ENCODE data around the gene LECT2.

Gene LECT2

DNA sequence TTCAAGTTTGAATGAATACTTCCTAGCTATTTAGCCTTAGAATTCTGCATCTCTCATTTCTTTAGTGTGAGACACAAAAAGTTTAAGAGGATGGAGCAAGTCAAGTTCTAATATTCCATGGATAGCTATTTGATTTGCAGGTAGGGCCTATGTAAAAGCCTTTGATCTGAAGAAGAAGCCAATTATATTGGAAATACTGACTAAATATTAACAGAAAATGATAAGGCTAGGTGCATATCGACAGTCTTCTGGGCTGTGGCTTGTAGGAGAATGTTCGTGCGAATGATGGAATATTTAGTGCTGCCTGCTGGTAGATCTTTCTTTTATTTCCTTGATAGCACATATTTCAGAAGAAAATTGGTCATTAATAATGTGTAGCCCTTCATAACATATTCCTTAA, at the start of gene LECT2:
Gene LECT2 (minus strand): TSS at position 85 of the 400 bp plus-strand sequence. CDS start 150 bp downstream, outside the sequence.
- no peak for DNase-seq

DNA sequence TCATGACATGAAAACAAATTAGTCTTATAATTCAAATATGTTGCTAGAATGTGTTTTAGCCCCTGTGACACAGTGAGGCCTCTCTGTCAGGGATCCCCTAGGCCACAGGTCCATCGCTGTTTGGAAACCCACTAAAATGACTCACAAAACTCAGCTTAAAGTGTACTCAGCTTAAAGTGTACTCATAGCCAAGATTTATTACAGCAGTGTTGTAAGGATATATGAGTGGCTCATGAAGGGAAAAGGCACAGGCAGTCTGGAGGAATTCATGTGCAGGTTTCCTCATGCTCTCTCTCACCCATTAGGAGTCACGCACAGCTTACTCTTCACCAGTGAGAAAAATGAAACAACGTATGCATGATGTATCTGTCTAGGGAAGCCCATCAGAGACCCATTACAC, 49.7 kb upstream of the LECT2 start:
- DNase-seq = no peak

DNA sequence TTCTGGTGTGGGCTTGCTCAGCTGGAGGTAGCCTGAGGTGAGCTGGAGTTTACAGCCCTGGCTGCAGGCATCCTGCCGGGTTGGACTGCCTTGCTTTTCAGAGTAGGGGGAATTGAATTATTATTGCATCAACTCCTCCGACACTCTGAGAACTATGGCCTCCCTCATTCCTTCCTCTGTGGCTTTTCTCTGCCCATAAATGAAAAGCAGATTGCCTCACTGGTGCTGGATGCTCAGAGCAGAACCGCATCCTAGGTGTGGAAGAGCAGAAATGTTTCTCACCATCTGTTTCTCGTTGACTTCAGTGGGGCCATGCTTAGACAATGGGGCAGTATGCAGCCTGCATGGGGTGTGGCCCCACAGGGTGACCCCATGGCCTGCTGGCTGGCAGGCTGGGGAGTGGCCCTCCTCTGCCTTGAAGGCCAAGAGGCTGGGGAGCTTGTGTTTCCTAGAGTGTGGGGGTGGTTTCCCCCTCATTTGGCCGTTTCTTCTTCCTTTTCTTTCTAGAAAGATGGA, 46.7 kb upstream of the LECT2 start:
- DNase-seq = no peak

DNA sequence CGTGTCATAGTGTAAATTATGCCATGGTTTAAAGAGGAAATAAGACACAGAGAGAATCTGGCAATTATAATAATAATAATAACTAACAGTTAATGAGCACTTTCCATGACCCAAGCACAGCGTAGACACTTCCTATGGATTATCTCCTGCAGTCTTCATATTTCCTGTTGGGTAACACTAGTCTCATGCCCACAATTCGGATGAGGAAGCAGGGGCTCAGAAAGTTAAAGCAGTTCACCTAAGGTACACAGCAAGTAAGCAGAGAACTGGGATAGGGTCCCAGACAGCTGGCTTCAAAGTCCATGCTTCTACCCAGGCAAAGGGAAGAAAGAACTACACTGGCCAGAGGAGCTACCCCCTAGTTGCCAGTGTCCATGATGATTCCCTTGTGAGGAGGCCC, 46.1 kb upstream of the LECT2 start:
- DNase-seq = no peak

DNA sequence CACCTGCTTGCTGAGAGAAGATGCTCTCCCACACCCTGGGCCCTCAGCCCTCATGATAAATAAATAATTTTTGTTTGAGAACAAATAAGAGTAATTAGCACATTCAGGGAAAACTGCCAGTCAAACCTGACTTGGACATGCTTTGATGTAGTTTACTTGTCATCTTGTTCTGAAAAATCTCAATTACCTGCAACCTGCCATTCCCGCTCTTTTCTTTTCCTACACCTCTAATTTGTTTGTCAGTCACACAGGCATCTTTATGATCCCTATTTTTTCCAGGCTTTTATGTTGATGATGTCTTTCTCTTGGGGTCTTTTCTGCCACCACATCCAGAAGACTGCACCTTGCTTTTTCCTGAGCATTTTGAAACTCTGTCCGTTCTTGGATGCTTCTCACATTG, 45.4 kb upstream of the LECT2 start:
- DNase-seq = no peak

DNA sequence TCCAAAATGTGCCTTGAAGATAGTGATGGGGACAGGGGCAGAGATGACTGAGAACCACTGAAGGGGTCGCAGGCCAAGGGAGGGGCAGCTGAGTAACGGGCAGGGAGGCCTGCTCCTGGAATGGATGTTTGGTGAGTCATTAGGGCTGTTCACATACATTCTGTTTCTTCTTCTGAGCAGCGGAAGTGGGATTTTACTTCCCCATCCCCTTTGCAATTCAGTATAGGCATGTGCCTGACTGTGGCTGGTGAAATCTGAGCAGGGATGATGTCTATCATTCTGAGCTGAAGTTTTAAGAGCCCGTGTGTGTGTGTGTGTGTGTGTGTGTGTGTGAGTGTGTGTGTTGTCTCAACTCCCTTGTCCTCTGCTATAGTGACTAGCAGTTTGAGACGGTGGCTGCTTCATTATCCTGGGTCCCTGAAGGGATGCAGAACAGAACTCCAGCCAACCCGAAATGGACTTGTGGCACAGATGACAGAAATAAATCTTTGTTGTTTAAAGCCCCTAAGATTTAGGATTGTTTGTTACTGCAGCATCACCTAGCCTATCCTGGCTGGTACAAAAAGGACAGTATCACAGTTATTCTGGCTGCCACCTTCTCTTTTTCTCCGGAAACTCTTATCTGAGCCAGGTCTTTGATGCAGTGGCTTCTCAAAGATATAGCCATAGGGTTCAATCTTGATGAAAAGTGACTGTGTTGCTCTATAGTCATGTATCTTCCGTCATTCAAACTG, 44.8 kb upstream of the LECT2 start:
- no peak for DNase-seq

DNA sequence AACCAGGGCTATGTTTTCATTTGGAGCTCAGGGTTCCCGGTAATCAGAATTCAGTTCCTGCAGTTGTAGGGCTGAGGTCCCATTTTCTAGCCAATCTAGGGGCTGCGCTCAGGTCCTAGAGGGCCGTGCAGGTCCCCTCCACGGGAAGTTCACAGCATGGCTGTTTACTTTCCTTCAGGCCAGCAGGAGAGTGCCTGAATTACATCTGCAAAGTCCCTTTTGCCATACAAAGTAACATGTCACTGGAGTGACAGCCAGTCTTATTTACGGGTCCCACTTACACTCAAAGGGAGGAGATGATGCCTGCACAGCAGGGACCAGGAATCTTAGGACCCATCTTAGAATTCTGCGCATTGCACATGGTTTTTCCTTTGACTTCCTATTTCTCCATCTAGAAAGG, 44.1 kb upstream of the LECT2 start:
- no peak for DNase-seq

DNA sequence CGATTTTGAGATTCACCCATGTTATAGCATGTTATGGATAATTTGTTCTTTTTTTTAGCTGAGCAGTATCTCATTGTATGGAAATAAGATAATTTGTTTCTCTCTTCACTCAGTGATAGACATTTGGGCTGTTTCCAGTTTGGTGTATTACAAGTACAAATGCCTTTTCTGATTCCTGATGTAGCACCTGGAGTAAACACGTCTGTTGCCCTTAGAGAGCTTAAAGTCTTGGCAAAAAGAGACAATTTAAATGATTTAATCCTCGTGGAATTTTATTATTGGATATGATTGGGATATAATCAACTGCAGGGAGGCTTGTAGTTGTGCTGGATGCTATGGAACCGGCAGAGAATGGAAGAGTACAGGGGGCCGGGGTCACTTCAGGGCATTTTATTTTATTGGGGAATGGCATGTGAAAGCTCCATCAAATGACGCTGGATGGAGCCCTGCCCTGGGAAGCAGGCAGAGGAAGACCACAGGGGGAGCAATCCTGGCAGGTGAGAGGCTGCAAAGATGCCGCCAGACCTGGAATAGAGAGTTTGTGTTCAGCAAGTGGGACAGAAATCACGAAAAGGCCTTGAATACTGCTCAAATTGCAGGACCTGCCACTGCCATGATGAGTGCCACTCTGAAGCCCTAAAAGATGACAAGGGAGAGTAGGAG, 43.0 kb upstream of the LECT2 start:
- no peak for DNase-seq

DNA sequence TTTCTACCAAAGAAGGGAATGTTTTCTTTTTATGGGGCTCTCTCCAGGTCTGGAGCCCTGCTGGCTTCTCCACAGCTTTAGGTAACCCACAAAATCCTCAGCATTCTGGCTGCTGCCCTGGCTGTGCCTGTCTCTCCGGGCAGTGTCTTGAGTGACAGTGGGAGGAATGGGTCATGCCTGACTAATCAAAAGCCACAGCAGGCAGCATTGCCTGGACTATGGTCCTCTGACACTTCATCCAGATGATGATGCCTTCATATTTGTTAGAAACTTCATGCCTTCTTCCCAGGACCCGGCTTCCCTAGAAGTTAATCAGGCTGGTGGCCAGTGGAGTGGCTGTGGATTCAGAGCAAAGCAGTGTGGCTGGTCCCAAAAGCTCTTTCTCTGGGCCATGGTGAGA, 41.8 kb upstream of the LECT2 start:
- no peak for DNase-seq

DNA sequence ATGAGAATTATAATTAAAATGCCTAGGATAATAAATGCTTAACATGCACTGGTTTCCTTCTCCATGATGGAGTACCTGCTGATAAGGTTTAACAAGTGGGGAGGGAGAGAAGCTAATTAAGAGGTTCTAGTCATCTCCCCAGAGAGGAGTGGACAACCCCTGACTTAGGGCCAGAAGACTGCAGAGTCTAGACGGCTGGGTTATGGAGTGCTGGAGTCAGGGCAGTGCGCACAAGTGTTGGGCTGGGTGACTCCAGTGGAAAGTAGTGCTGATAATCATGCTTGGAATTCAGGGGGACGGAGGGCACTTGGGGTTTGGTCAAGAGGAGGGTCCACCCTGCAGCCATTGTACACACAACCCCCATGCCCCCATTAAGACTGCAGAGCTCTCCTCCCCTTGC, 41.2 kb upstream of the LECT2 start:
- DNase-seq = no peak

DNA sequence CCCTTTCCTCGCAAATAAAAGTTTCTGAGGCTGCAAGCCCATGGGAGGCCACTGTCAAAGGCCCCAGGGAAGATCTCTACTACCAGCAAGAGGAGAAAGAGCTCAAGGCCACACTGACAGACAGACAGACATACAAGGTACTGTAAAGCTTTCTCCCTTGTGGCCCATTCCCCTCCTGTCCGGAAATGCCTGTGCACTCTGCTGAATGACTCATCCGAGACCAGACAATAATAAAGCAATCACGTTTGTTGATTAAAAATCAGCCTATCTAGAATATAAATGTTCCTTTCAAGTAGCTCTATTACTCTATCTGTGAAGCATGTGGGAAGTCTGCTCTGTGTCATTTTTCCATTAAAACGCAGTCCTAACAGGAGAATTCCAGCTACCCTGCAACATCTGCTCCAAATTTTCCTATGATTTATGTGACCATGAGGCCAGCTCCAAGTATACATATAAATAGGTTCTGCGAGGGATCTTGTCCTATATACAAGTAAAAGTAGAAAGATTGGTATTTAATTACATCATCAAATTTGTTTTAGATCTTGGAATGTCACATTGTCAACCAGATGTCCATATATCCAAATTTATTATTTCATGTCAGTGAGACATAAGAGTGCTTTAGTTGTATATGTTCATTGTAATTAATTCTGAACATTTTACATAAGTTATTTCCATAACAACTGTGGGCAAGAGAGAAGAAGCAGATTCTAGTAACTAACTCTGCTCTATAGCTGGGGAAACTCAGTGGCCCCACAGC, 39.3 kb upstream of the LECT2 start:
- DNase-seq = no peak

DNA sequence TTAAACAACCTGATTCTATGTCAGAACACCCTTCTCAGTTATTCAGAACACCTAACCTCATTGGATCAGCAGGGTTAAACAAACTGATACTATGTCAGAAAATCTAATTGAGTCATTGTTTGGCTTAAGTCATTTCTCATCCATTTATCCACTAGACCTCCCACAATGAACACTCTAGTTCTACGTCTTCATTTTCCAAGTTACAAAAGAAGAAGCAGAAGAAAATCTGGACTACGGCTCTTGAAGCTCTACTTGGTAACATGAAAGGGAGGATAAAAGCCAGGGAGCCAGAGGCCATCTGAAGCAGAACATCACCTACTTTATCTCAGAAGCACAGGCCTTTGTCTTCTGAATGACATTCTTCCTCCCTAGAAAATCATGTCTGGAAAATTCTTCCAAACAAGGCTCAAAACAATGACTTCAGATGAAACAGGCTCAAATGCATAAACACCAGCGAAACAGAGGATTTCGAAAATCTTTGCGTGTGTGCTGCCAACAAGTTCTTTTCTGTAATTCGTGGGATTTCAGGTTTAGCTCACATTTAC, 38.6 kb upstream of the LECT2 start:
- DNase-seq = no peak

DNA sequence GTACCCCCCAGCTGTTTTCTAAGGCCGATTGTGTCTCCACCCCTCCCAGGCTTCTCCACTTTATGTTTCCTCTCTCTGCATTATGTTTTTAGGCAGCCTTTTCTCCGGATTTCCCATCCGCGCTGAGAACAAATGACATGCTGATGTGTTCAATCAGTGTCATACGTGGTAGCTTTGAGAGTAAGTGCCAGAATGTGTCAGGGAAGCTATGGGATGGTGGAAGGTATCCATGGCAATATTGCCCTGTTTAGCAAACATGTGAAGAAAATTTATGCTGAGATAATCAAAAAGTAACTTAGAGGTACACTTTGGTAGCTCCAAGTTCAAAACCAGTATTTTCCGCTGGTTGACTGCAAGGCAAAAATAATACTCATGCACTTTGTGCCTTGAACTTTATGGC, 36.6 kb upstream of the LECT2 start:
- no peak for DNase-seq

DNA sequence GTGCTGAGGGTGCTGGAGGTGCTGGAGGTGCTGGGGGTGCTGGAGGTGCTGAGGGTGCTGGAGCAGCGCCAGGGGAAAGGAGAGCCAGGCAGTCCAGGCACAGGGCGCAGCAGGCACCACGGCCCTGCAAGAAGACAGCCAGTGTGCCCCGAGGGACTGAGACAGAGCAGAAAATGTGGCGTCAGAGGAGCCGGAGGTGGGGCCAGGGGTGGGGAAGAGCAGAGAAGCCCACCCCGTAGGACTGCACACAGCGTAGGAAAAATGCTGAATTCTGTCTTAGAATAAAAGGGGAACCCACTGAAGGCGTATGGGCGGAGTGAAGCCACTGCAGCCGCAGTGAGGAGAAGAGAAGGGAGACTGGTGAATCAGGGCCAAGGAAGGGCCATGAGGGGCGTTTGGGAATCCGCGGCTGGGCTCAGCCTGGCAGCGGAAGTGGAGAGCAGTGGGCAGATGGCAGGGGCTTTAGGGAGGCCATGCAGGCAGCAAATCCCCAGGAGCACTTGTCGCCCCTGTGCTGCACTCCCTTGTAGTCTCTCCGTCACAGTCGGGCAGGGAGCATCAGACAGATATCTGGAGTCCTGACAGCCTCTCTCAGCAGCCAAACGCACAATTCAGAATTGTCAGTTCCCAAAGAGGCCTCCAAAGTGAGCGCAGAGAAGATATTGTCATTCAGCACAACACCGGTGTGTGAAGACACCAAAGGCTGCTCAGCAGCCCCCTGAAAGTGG, 35.9 kb upstream of the LECT2 start:
- no peak for DNase-seq

DNA sequence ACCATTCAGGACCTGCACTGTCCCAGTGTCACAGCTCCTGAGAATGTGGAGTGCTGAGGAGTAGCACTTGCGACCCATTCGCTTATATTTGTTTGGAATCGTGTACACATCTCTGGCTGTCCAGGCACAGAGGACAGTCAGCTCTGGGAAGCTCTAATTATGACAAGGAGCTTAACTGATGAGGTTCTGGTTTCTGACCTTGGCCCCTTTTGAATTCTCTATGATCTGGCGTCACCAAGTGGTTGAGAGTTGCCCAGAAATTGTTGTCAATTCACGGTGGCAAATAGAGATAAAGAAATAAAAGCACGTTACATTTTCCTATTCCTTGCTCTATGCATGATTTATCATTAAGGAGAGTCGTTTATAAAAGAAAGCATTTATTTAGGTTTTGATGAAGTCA, 34.9 kb upstream of the LECT2 start:
- no peak for DNase-seq

DNA sequence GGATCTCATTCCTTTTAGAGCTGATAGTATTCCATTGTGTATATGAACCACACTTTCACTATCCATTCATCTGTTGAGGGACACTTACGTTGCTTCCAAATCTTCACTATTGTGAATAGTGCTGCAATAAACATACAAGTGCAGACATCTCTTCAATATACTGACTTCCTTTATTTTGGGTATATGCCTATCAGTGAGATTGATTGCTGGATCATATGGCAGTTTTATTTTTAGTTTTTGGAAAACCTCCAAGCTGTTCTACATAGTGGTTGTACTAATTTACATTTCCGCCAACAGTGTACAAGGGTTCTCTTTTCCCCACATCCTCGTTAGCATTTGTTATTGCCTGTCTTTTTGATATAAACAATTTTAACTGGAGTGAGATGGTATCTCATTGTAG, 33.8 kb upstream of the LECT2 start:
- no peak for DNase-seq

DNA sequence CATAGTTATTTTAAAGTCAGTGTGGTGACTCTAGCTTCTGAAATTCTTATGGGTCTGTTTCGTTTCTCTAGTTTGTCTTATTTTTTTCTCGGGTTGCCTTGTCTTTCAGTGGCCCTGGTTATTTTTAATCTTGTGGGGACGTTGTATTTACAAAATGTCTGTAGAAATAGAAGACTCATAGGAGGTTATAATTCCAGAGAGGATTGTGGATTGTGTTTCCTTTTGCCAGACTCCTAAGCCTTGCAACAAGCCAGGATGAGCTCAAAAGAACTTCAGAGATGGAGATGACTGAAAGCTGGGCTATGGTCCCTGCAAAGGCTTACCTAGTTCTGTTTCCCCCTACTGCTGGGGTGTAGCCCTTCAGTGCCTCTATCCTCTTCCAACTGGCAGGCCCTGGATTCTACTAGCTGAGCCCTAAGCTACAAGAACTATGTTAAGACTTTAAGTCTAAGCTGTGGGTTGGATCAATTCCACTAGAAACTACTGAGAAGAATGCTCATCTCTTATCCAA, 32.2 kb upstream of the LECT2 start:
- DNase-seq = no peak

DNA sequence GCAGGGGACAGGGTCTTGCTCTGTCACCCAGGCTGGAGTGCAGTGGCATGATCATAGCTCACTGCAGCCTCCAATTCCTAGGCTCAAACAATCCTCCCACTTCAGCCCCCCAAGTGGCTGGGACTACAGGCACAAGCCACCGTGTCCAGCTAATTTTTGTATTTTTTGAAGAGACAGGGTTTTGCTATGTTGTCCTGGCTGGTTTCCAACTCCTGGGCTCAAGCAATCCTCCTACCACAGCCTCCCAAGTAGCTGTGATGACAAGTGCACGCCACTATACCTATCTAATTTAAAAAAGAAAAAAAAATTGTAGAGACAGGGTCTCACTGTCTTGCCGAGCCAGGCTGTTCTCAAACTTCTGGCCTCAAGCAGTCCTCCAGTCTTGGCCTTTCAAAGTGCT, 31.6 kb upstream of the LECT2 start:
- no peak for DNase-seq

DNA sequence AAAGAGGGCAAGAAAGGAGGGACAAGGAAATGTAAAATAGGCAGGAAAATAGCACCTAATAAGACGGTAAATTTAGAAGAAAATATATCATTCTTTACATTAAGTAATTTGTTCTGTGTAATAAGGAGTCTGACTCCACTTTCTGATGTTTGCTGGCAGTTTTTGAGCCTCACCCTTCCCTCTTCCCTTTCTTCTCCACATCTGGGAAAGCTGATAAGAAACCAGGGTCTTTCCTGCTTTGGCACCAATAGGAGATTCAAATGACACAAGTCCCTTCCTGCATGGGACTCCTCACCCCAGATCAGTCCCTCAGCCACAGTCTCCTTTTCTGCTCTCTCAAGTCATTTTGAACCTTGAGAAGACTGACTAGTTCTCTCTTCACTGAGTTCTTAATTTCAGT, 31.2 kb upstream of the LECT2 start:
- DNase-seq = no peak

DNA sequence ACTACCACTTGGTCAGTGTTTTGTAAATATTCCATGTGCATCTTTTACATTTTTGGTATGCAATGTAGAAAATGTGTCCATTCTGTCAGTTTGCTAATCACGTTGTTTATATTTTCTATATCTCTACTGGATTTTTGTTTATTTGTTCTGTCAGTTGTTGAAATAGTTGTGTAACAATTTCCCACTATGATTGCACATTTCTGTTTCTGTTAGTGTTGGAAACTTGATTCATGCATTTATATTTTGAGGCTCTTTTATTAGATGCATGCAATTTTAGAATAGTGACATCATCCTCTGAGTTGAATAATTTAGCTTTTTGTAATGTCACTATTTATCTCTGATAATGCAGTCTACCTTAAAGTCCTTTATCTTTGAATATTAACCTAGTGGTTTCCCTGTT, 25.8 kb upstream of the LECT2 start:
- no peak for DNase-seq

DNA sequence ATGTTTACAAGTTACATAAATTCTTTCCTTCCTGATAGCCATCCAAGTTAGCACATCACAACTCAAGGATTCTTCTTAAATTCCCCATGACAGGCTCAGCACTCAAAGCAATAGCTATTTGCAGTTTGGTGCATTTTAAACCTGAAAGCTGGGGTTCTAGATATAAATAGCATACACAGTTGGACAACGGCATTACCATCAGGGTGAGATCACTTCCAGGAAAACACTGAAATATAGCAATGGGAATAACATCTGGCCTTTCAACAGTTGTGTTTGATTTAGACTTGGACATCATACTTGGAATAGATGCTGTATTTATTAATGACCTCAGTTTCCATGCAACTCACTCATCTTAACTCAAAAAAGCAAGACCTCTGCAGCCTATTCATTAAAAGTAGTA, 24.7 kb upstream of the LECT2 start:
- DNase-seq = no peak

Measured in amygdala (tissue), 56 donors.